Measurements from ENCODE around the gene UBA3.

The UBA3 gene

DNA sequence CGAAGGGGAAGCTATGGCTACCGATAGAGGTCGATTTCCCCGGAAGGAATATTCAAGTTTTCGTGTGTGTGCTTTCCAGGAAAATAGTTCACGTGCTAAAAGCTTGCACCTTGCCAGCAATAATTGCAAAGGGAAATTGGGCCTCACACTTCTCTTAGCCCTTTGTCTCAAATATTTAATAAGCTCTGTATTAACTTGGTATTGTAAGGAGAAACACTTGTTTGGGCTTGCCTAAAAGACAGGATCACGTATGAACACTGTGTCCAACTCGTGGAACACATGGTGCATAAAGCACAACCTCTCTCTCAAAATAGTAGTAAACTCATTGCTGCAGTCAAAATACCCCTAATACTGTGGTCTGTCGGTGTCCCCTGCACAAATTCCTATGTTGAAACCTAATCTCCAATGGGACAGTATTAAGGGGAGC is 27.7 kb downstream of the UBA3 start:
- no peak overlapping the region for H3K4ac ChIP-seq (ENCODE audit: low read length)
- no peak overlapping the region for H3K23ac ChIP-seq (ENCODE audit: low read depth, low read length, poor library complexity)
- H2AFZ ChIP-seq (ENCODE audit: low read length), result peak overlapping the region; percentile 72
- H3K4me1 ChIP-seq (ENCODE audit: control insufficient read depth in 2 of 2, insufficient read depth in 1 of 2, low read depth in 1 of 2, low read length in 2 of 2), result peaks cover 2 to 8% of the 10 kb centered on the region in 2 donors
- H3K9me3 ChIP-seq (replicated peaks in 1 of 2; ENCODE audit: control insufficient read depth in 2 of 2, insufficient read depth in 1 of 2, low read depth in 1 of 2, low read length in 2 of 2), result no peaks in the 10 kb centered on the region
- peak overlapping the region; percentile 64 to 94 for H3K4me3 ChIP-seq (ENCODE audit: low read length in 2 of 2)
- H2BK15ac ChIP-seq (ENCODE audit: low read length), result no peak overlapping the region
- WGBS, 2 donors (ENCODE audit: extremely low coverage in 2 of 2, insufficient read length in 2 of 2, insufficient replicate concordance in 1 of 2), result no CpG with 5 or more reads among the region's 9 CpGs
- H3K79me1 ChIP-seq (ENCODE audit: low read depth, low read length), result no peaks in the 10 kb centered on the region
- H2AK5ac ChIP-seq (ENCODE audit: low read depth, low read length), result no peak overlapping the region
- H3K36me3 ChIP-seq (replicated peaks in 1 of 2; ENCODE audit: control insufficient read depth in 2 of 2, insufficient read depth in 2 of 2, low read length in 2 of 2), result peaks cover 5 to 68% of the 10 kb centered on the region in 2 donors
- H3K18ac ChIP-seq (ENCODE audit: low read length), result no peak overlapping the region
- no peak overlapping the region for H2BK5ac ChIP-seq (ENCODE audit: low read length)
- H4K8ac ChIP-seq (ENCODE audit: low read depth, low read length), result no peak overlapping the region
- no peak overlapping the region for H4K91ac ChIP-seq (ENCODE audit: low read depth, low read length, poor library complexity)
- H2BK12ac ChIP-seq (ENCODE audit: low read length), result no peak overlapping the region
- H3K9ac ChIP-seq (ENCODE audit: low read depth, low read length, poor library complexity), result no peak overlapping the region
- H2BK120ac ChIP-seq (ENCODE audit: low read depth, low read length), result no peak overlapping the region
- no peak overlapping the region for H3K14ac ChIP-seq (ENCODE audit: low read length)
- H3K27ac ChIP-seq (replicated peaks; ENCODE audit: low read length), result peak overlapping the region; percentile 61
- H3K4me2 ChIP-seq (ENCODE audit: insufficient read depth, low read length, poor library complexity, severe bottlenecking), result peak overlapping the region; percentile 65
- no peaks in the 10 kb centered on the region for H3K27me3 ChIP-seq (ENCODE audit: control insufficient read depth in 3 of 3, insufficient read depth in 3 of 3, low read depth in 1 of 3, low read length in 3 of 3)
- DNase-seq (ENCODE audit: low spot score), result peak; percentile 14

DNA sequence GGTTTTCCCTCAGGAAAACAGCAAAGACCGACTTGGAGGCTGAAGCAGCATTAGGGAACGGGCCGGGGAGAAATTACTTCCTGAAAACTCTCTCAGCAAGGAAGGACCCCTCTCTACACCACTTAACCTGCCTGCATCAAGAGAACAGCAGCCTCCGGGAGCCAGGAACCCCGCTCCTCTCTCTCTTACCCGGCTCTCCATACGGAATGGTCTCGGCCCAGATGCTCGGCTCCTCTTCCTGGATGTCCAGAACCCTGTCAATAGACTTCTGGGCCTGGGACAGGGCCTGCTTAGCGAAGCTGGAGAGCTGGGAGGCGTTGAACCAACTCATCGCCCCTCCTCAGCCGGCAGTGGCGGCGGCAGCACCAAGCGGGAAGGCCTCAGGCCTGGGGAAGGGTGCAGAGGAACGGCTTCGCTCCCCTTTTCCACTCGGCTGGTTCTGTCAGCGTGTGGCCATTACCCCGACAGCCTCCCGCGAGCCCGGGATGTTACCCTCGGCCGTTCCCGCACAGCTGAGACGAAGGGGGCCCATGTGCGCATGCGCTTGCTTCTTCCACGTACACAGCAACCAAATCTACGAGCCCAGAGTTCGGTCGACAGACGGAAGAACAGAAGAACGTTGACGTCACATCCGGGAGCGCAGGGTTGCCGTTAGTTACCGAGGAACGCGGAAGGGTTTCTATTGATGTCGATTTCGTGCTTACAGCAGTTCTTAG is 28.3 kb downstream of the UBA3 start, which contains the start of gene TMF1:
TSS of gene TMF1 (minus strand) at position 578 of the 716 bp plus-strand sequence. CDS start at position 331, 247 bp downstream.
- Histone ChIP-seq H4K8ac (ENCODE audit: low read depth, low read length) (no peak within 1 kb of the TSS), H4K91ac (ENCODE audit: low read depth, low read length, poor library complexity) (no peak within 1 kb of the TSS), H3K27ac (replicated peaks; ENCODE audit: low read length) (peak within 1 kb of the TSS; percentile 61), H3K4me3 (ENCODE audit: low read length in 2 of 2) (peak within 1 kb of the TSS; percentile 64 to 94), H3K79me1 (ENCODE audit: low read depth, low read length) (no peaks in the 10 kb centered on the region), H2AK5ac (ENCODE audit: low read depth, low read length) (peak within 1 kb of the TSS; percentile 60), H2AFZ (ENCODE audit: low read length) (peak within 1 kb of the TSS; percentile 86), H3K9me3 (replicated peaks in 1 of 2; ENCODE audit: control insufficient read depth in 2 of 2, insufficient read depth in 1 of 2, low read depth in 1 of 2, low read length in 2 of 2) (no peaks in the 10 kb centered on the region), H2BK12ac (ENCODE audit: low read length) (no peak within 1 kb of the TSS), H2BK120ac (ENCODE audit: low read depth, low read length) (no peak within 1 kb of the TSS), H3K23ac (ENCODE audit: low read depth, low read length, poor library complexity) (peak within 1 kb of the TSS; percentile 12), H3K4me2 (ENCODE audit: insufficient read depth, low read length, poor library complexity, severe bottlenecking) (peak within 1 kb of the TSS; percentile 66), H3K18ac (ENCODE audit: low read length) (peak within 1 kb of the TSS; percentile 93), H3K14ac (ENCODE audit: low read length) (no peak within 1 kb of the TSS), H3K4me1 (ENCODE audit: control insufficient read depth in 2 of 2, insufficient read depth in 1 of 2, low read depth in 1 of 2, low read length in 2 of 2) (peaks cover 2 to 8% of the 10 kb centered on the region in 2 donors), H3K9ac (ENCODE audit: low read depth, low read length, poor library complexity) (peak within 1 kb of the TSS; percentile 96), H2BK5ac (ENCODE audit: low read length) (peak within 1 kb of the TSS; percentile 71), H3K27me3 (ENCODE audit: control insufficient read depth in 3 of 3, insufficient read depth in 3 of 3, low read depth in 1 of 3, low read length in 3 of 3) (no peaks in the 10 kb centered on the region), H3K4ac (ENCODE audit: low read length) (no peak within 1 kb of the TSS), H2BK15ac (ENCODE audit: low read length) (no peak within 1 kb of the TSS), H3K36me3 (replicated peaks in 1 of 2; ENCODE audit: control insufficient read depth in 2 of 2, insufficient read depth in 2 of 2, low read length in 2 of 2) (peaks cover 5 to 68% of the 10 kb centered on the region in 2 donors)
- no CpG with 5 or more reads among the region's 45 CpGs for WGBS, 2 donors (ENCODE audit: extremely low coverage in 2 of 2, insufficient read length in 2 of 2, insufficient replicate concordance in 1 of 2)
- DNase-seq (ENCODE audit: low spot score), result peak; percentile 98

DNA sequence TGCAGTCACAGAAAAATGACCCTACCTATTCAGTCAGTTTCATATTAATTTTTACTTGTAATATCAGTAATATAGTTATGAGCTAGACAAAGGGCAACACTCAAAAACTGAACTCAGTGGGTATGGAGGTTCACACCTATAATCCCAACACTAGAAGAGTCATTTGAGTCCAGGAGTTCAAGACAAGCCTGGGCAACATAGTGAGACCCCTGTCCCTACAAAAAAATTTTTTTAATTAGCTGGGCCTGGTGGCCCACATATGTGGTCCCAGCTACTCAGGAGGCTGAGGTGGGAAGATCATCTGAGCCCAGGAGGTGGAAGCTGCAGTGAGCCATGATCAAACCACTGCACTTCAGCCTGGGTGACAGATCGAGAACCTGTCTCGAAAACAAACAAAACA is 31.2 kb downstream of the UBA3 start:
- peaks cover 5 to 66% of the 10 kb centered on the region in 2 donors for H3K36me3 ChIP-seq (replicated peaks in 1 of 2; ENCODE audit: control insufficient read depth in 2 of 2, insufficient read depth in 2 of 2, low read length in 2 of 2)

DNA sequence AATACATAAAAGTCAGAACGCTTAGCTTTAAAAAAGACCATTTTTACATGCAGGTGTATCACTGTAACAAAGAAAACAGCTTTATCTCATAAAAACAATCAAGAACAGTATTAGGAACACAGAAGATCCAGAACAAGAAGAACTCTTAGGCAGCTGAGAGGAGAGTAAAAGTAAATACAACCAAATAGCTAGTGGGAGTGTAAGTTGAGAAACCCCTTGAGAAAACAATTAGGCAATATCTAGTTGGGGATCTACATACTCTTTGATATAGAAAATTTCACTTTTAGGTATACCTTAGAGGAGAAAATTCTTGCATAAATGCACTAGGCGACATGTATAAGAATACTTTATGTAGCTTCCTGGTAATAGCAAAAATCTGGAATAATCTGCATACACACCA is 35.6 kb downstream of the UBA3 start:
- Histone ChIP-seq H3K27ac (replicated peaks; ENCODE audit: low read length) (no peak overlapping the region), H3K18ac (ENCODE audit: low read length) (no peak overlapping the region), H4K91ac (ENCODE audit: low read depth, low read length, poor library complexity) (no peak overlapping the region), H3K79me1 (ENCODE audit: low read depth, low read length) (no peaks in the 10 kb centered on the region), H2BK5ac (ENCODE audit: low read length) (no peak overlapping the region), H3K27me3 (ENCODE audit: control insufficient read depth in 3 of 3, insufficient read depth in 3 of 3, low read depth in 1 of 3, low read length in 3 of 3) (no peaks in the 10 kb centered on the region), H3K9ac (ENCODE audit: low read depth, low read length, poor library complexity) (no peak overlapping the region), H2BK120ac (ENCODE audit: low read depth, low read length) (no peak overlapping the region), H3K4ac (ENCODE audit: low read length) (no peak overlapping the region), H2BK12ac (ENCODE audit: low read length) (no peak overlapping the region), H2AFZ (ENCODE audit: low read length) (no peak overlapping the region), H4K8ac (ENCODE audit: low read depth, low read length) (no peak overlapping the region), H3K14ac (ENCODE audit: low read length) (no peak overlapping the region), H3K4me2 (ENCODE audit: insufficient read depth, low read length, poor library complexity, severe bottlenecking) (no peak overlapping the region), H2BK15ac (ENCODE audit: low read length) (no peak overlapping the region), H2AK5ac (ENCODE audit: low read depth, low read length) (no peak overlapping the region), H3K36me3 (replicated peaks in 1 of 2; ENCODE audit: control insufficient read depth in 2 of 2, insufficient read depth in 2 of 2, low read length in 2 of 2) (peaks cover 11 to 95% of the 10 kb centered on the region in 2 donors), H3K9me3 (replicated peaks in 1 of 2; ENCODE audit: control insufficient read depth in 2 of 2, insufficient read depth in 1 of 2, low read depth in 1 of 2, low read length in 2 of 2) (no peaks in the 10 kb centered on the region), H3K4me1 (ENCODE audit: control insufficient read depth in 2 of 2, insufficient read depth in 1 of 2, low read depth in 1 of 2, low read length in 2 of 2) (no peaks in the 10 kb centered on the region), H3K23ac (ENCODE audit: low read depth, low read length, poor library complexity) (no peak overlapping the region), H3K4me3 (ENCODE audit: low read length in 2 of 2) (no peak overlapping the region)
- DNase-seq (ENCODE audit: low spot score), result no peak
- no CpG with 5 or more reads among the region's 2 CpGs for WGBS, 2 donors (ENCODE audit: extremely low coverage in 2 of 2, insufficient read length in 2 of 2, insufficient replicate concordance in 1 of 2)

More for the DNA sequence above, 31.2 kb downstream of the UBA3 start:
- H3K14ac ChIP-seq (ENCODE audit: low read length), result no peak overlapping the region
- DNase-seq (ENCODE audit: low spot score), result no peak
- no peak overlapping the region for H2AFZ ChIP-seq (ENCODE audit: low read length)
- H3K18ac ChIP-seq (ENCODE audit: low read length), result no peak overlapping the region
- H2BK5ac ChIP-seq (ENCODE audit: low read length), result no peak overlapping the region
- peaks cover 2 to 8% of the 10 kb centered on the region in 2 donors for H3K4me1 ChIP-seq (ENCODE audit: control insufficient read depth in 2 of 2, insufficient read depth in 1 of 2, low read depth in 1 of 2, low read length in 2 of 2)
- H3K4ac ChIP-seq (ENCODE audit: low read length), result no peak overlapping the region
- H3K23ac ChIP-seq (ENCODE audit: low read depth, low read length, poor library complexity), result no peak overlapping the region
- no peak overlapping the region for H3K27ac ChIP-seq (replicated peaks; ENCODE audit: low read length)
- WGBS, 2 donors (ENCODE audit: extremely low coverage in 2 of 2, insufficient read length in 2 of 2, insufficient replicate concordance in 1 of 2), result no CpG with 5 or more reads among the region's 2 CpGs
- no peak overlapping the region for H3K9ac ChIP-seq (ENCODE audit: low read depth, low read length, poor library complexity)
- no peaks in the 10 kb centered on the region for H3K79me1 ChIP-seq (ENCODE audit: low read depth, low read length)
- no peak overlapping the region for H2AK5ac ChIP-seq (ENCODE audit: low read depth, low read length)
- no peak overlapping the region for H3K4me3 ChIP-seq (ENCODE audit: low read length in 2 of 2)
- no peaks in the 10 kb centered on the region for H3K9me3 ChIP-seq (replicated peaks in 1 of 2; ENCODE audit: control insufficient read depth in 2 of 2, insufficient read depth in 1 of 2, low read depth in 1 of 2, low read length in 2 of 2)
- no peak overlapping the region for H4K8ac ChIP-seq (ENCODE audit: low read depth, low read length)
- H2BK120ac ChIP-seq (ENCODE audit: low read depth, low read length), result no peak overlapping the region
- H2BK12ac ChIP-seq (ENCODE audit: low read length), result no peak overlapping the region
- H3K4me2 ChIP-seq (ENCODE audit: insufficient read depth, low read length, poor library complexity, severe bottlenecking), result no peak overlapping the region
- no peak overlapping the region for H2BK15ac ChIP-seq (ENCODE audit: low read length)
- no peaks in the 10 kb centered on the region for H3K27me3 ChIP-seq (ENCODE audit: control insufficient read depth in 3 of 3, insufficient read depth in 3 of 3, low read depth in 1 of 3, low read length in 3 of 3)
- no peak overlapping the region for H4K91ac ChIP-seq (ENCODE audit: low read depth, low read length, poor library complexity)

Measured in neuronal stem cell (in vitro differentiated cells).